SK-N-MC (cell line): ENCODE measurements around the gene HDAC4.

Experiments used
- EZH2 ChIP-seq: fragments of 200-600 bp; sonication (generic); IDR thresholded peaks from one replicate; pipeline ENCODE4 v1.6.1; 2017; ENCODE audit warnings: antibody characterized with exemption
- FOXP2 ChIP-seq: optimal IDR thresholded peaks from 2 replicates; pipeline ENCODE3; 2011; ENCODE audit warnings: mild to moderate bottlenecking, moderate library complexity; ENCODE audit not compliant: insufficient read depth; ENCODE audit errors: extremely low read length, control extremely low read depth
- POLR2AphosphoS5 ChIP-seq: IDR thresholded peaks from 2 replicates; pipeline ENCODE4 v1.6.1; 2012; ENCODE audit warnings: mild to moderate bottlenecking, low read depth, low read length, borderline replicate concordance

GRCh38 chr2:239324456-239324855 is 76.4 kb downstream of the HDAC4 start:
- TF ChIP-seq EZH2 (no peak), POLR2AphosphoS5 (no peak), FOXP2 (no peak)
